Measurements from ENCODE around the gene TEX11.

GRCh38 chrX:70500826-70501225 lies 407.7 kb downstream of the TEX11 start:
- TF ChIP-seq, protein P1, sequence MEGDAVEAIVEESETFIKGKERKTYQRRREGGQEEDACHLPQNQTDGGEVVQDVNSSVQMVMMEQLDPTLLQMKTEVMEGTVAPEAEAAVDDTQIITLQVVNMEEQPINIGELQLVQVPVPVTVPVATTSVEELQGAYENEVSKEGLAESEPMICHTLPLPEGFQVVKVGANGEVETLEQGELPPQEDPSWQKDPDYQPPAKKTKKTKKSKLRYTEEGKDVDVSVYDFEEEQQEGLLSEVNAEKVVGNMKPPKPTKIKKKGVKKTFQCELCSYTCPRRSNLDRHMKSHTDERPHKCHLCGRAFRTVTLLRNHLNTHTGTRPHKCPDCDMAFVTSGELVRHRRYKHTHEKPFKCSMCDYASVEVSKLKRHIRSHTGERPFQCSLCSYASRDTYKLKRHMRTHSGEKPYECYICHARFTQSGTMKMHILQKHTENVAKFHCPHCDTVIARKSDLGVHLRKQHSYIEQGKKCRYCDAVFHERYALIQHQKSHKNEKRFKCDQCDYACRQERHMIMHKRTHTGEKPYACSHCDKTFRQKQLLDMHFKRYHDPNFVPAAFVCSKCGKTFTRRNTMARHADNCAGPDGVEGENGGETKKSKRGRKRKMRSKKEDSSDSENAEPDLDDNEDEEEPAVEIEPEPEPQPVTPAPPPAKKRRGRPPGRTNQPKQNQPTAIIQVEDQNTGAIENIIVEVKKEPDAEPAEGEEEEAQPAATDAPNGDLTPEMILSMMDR (IDR thresholded peaks at IDR 0.05): no peak
- TF ChIP-seq EP300 (IDR thresholded peaks at IDR 0.05): no peak

Data from ovary (tissue), 3 donors.